ENCODE results near the gene SYTL5.

Gene SYTL5

GRCh38 chrX:38151441-38151840 is 145.1 kb downstream of the SYTL5 start:
- no peak for DNase-seq

GRCh38 chrX:38154340-38154739 is 148.0 kb downstream of the SYTL5 start:
- DNase-seq: no peak

GRCh38 chrX:38154818-38155217 is 148.5 kb downstream of the SYTL5 start:
- no peak for DNase-seq

GRCh38 chrX:38156838-38157237 is 150.5 kb downstream of the SYTL5 start:
- no peak for DNase-seq

- DNase-seq: no peak
Measured at GRCh38 chrX:38163193-38163592, 156.8 kb downstream of the SYTL5 start.

GRCh38 chrX:38165023-38165422 is 158.7 kb downstream of the SYTL5 start:
- DNase-seq: no peak

GRCh38 chrX:38166478-38167083 is 160.2 kb downstream of the SYTL5 start:
- peak; percentile 4 for DNase-seq

- no peak for DNase-seq
Measured at GRCh38 chrX:38170556-38170955, 164.2 kb downstream of the SYTL5 start.

- DNase-seq: no peak
Measured at GRCh38 chrX:38172596-38172995, 166.2 kb downstream of the SYTL5 start.

- peak; percentile 1 for DNase-seq
Measured at GRCh38 chrX:38175139-38175538, 168.8 kb downstream of the SYTL5 start.

- no peak for DNase-seq
Measured at GRCh38 chrX:38178396-38178795, 172.0 kb downstream of the SYTL5 start.

Data from NCI-H2029 (cell line).